HL-60/S4 treated with retinoic acid at 250 ng/mL for 4 days and 3 days (cell line): Measurements from ENCODE around the gene PLCH1.
"Not testable (repeated sequence)": the region's sequence is repeated elsewhere in the genome, so short reads cannot be mapped to it uniquely, and the experiment has no call there.

Experiments
- in situ Hi-C: fragments of 300-500 bp; cut with MboI; formaldehyde crosslinking; loops from 2 replicates; pipeline ENCODE4 v1.7.0; 2022; ENCODE audit warnings: low sequenced_read_pairs

Gene PLCH1

GRCh38 chr3:155646128-155646527, 98.7 kb downstream of the PLCH1 start:
- in situ Hi-C loops, result no loop called here

GRCh38 chr3:155643581-155644165, 101.2 kb downstream of the PLCH1 start:
- in situ Hi-C loops, result no loop called here

GRCh38 chr3:155641956-155642355, 102.9 kb downstream of the PLCH1 start:
- in situ Hi-C loops, result no loop called here

- in situ Hi-C loops, result no loop called here
Measured at GRCh38 chr3:155640098-155640497, 104.8 kb downstream of the PLCH1 start.

- in situ Hi-C loops, result no loop called here
Measured at GRCh38 chr3:155639462-155640055, 105.3 kb downstream of the PLCH1 start.

- in situ Hi-C loops, result not testable (repeated sequence)
Measured at GRCh38 chr3:155638461-155638860, 106.4 kb downstream of the PLCH1 start.

- in situ Hi-C loops, result no loop called here
Measured at GRCh38 chr3:155637567-155637966, 107.3 kb downstream of the PLCH1 start.

GRCh38 chr3:155635056-155635455, 109.8 kb downstream of the PLCH1 start:
- in situ Hi-C loops, result no loop called here

GRCh38 chr3:155634121-155634719, 110.7 kb downstream of the PLCH1 start:
- in situ Hi-C loops, result no loop called here

GRCh38 chr3:155631323-155632019, 113.4 kb downstream of the PLCH1 start:
- in situ Hi-C loops, result no loop called here

GRCh38 chr3:155629556-155629955, 115.3 kb downstream of the PLCH1 start:
- in situ Hi-C loops, result no loop called here

- in situ Hi-C loops, result no loop called here
Measured at GRCh38 chr3:155629056-155629455, 115.8 kb downstream of the PLCH1 start.

GRCh38 chr3:155622647-155623046, 122.2 kb downstream of the PLCH1 start:
- in situ Hi-C loops, result not testable (repeated sequence)

- in situ Hi-C loops, result not testable (repeated sequence)
Measured at GRCh38 chr3:155620552-155620951, 124.3 kb downstream of the PLCH1 start.

- in situ Hi-C loops, result no loop called here
Measured at GRCh38 chr3:155619118-155619915, 125.6 kb downstream of the PLCH1 start.

- in situ Hi-C loops, result no loop called here
Measured at GRCh38 chr3:155618543-155618942, 126.3 kb downstream of the PLCH1 start.

- in situ Hi-C loops, result no loop called here
Measured at GRCh38 chr3:155617346-155617925, 127.4 kb downstream of the PLCH1 start.

- in situ Hi-C loops, result not testable (repeated sequence)
Measured at GRCh38 chr3:155615141-155615540, 129.7 kb downstream of the PLCH1 start.

- in situ Hi-C loops, result not testable (repeated sequence)
Measured at GRCh38 chr3:155614410-155614809, 130.5 kb downstream of the PLCH1 start.

GRCh38 chr3:155611456-155611855, 133.4 kb downstream of the PLCH1 start:
- in situ Hi-C loops, result no loop called here

- in situ Hi-C loops, result no loop called here
Measured at GRCh38 chr3:155609586-155609985, 135.3 kb downstream of the PLCH1 start.
